Prostate gland (tissue), 2 donors: ENCODE data around the gene SVOP. TPM values are rescaled to one million over a fixed set of nuclear protein-coding genes. Genes with fewer than 3 reads are reported as not detected.

Experiments used
- DNase-seq: peaks from one replicate; pipeline ENCODE4 v3.0.0-alpha.2; 2019; ENCODE audit warnings: low spot score
- H3K27ac ChIP-seq, 2 donors: fragments of 200-600 bp; sonication (generic); 2 replicates each; pipeline ENCODE4 v1.5.1; 2017 to 2019
- H3K27me3 ChIP-seq: fragments of 200-600 bp; sonication (generic); replicated peaks from 2 replicates; pipeline ENCODE4 v1.5.1; 2019; ENCODE audit not compliant: insufficient read depth
- H3K36me3 ChIP-seq, 2 donors: fragments of 200-600 bp; sonication (generic); 1 replicate in 1 of 2; 2 replicates in 1 of 2; pipeline versions ENCODE4 v1.5.1 to v1.8.1; 2017 to 2019
- H3K4me1 ChIP-seq: fragments of 200-600 bp; sonication (generic); replicated peaks from 2 replicates; pipeline ENCODE4 v1.5.1; 2019
- H3K4me3 ChIP-seq, 2 donors: fragments of 200-600 bp; sonication (generic); 2 replicates each; pipeline ENCODE4 v1.5.1; 2017 to 2019
- H3K9me3 ChIP-seq: fragments of 200-600 bp; sonication (generic); 2 replicates; pipeline ENCODE4 v1.5.1; 2017
- CTCF ChIP-seq, 4 experiments: fragments of 200-600 bp in 2 of 4; fragments of 450-650 bp in 2 of 4; sonication (generic) in 2 of 4; IDR thresholded peaks; 1 replicate in 3 of 4; 2 replicates in 1 of 4; pipeline ENCODE4 v1.5.1; 2016 to 2019; ENCODE audit warnings: antibody characterized with exemption in 4 of 4, mild to moderate bottlenecking in 2 of 4, moderate library complexity in 2 of 4
- POLR2A ChIP-seq: fragments of 450-650 bp; IDR thresholded peaks from one replicate; pipeline ENCODE4 v1.6.1; 2016; ENCODE audit warnings: antibody characterized with exemption, mild to moderate bottlenecking
- POLR2AphosphoS5 ChIP-seq: sonication (generic); formaldehyde crosslinking; IDR thresholded peaks from one replicate; pipeline ENCODE4 v1.6.1; 2017; ENCODE audit warnings: antibody characterized with exemption
- WGBS: methylation state at CpG from one replicate; pipeline ENCODE4 v1.1.5; 2018; 5-methylcytosine and 5-hydroxymethylcytosine counted together
- intact Hi-C: fragments of 100-400 bp; cut with DNase I; formaldehyde crosslinking; loops from one replicate; pipeline ENCODE4 v1.14.2; 2022
- total RNA-seq, 2 donors: library from RNA; depleted of rRNA; stranded (reverse); fragments of >200 nt; gene quantifications; one replicate each; pipeline ENCODE4 v1.1.0, GENCODE V29; 2016

SVOP gene
- total RNA-seq, 2 donors from 2014 or later, result 0.06 TPM; not detected in 1

DNA sequence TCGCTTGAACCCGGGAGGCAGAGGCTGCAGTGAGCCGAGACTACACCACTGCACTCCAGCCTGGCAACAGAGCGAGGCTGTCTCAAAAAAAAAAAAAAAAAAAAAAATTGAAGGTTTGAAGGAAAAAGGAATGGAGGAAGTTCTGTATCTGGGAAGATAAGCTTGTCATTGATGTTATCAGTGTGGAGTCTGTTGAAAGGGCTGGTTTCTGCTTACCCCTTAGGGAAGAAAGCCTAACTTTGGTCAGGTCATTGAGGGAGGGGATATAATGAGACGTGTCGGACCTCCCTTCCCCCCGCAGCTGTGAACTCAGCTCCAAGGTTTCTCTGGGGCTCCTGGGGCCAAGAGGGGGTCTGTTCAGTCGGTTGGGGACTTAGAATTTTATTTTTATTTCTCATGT lies 124.5 kb downstream of the SVOP start:
- H3K36me3 ChIP-seq, result no peaks in the 10 kb centered on the region
- no peak overlapping the region for H3K4me3 ChIP-seq
- no peaks in the 10 kb centered on the region for H3K9me3 ChIP-seq
- no peak overlapping the region for H3K27ac ChIP-seq
- TF ChIP-seq POLR2AphosphoS5, result no peak
- TF ChIP-seq CTCF (IDR thresholded peaks at IDR 0.05), result no peak
- no peak for TF ChIP-seq POLR2A
- H3K4me1 ChIP-seq, result no peaks in the 10 kb centered on the region
- intact Hi-C loops, result no loop called here
- no peaks in the 10 kb centered on the region for H3K27me3 ChIP-seq
- 55% methylated on average over 8 of the region's 8 CpGs for WGBS
- no peak for DNase-seq

- Histone ChIP-seq H3K36me3 (no peaks in the 10 kb centered on the region), H3K9me3 (no peaks in the 10 kb centered on the region), H3K27me3 (no peaks in the 10 kb centered on the region), H3K4me1 (no peaks in the 10 kb centered on the region), H3K27ac (no peak overlapping the region), H3K4me3 (no peak overlapping the region)
- DNase-seq, result no peak
- TF ChIP-seq CTCF (IDR thresholded peaks at IDR 0.05) (no peak), POLR2AphosphoS5 (no peak), POLR2A (no peak)
- 73% methylated on average over 5 of the region's 5 CpGs for WGBS
- intact Hi-C loops, result no loop called here
Measured at GRCh38 chr12:108895220-108895802, 125.6 kb downstream of the SVOP start.

DNA sequence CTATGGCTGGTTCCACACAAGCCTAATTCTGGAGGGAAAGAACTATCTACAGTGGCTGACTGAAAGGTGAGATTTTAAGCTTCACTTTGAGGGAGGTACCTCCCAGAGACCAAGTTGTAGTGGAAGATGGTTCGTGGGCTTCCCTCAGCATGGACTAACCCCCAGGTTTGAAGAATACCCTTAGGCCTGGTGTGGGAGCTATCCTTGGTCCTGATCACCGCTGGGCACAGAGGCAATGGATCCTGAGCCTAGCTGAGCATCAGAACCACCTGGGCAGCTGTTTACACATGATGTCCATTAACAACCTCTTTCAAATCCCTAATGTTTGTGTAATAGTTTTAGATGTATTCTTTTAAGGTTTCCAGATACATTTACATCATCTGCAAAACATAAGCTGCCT lies 130.7 kb downstream of the SVOP start:
- no peak overlapping the region for H3K4me3 ChIP-seq
- intact Hi-C loops, result no loop called here
- TF ChIP-seq CTCF (IDR thresholded peaks at IDR 0.05) (no peak), POLR2A (no peak), POLR2AphosphoS5 (no peak)
- H3K27me3 ChIP-seq, result no peaks in the 10 kb centered on the region
- H3K9me3 ChIP-seq, result no peaks in the 10 kb centered on the region
- H3K36me3 ChIP-seq, result no peaks in the 10 kb centered on the region
- H3K4me1 ChIP-seq, result no peaks in the 10 kb centered on the region
- no peak overlapping the region for H3K27ac ChIP-seq
- WGBS, result 58% methylated on average over 2 of the region's 2 CpGs
- DNase-seq, result no peak

- H3K4me1 ChIP-seq, result no peaks in the 10 kb centered on the region
- no peak overlapping the region for H3K27ac ChIP-seq
- intact Hi-C loops, result no loop called here
- H3K9me3 ChIP-seq, result no peaks in the 10 kb centered on the region
- no peak overlapping the region for H3K4me3 ChIP-seq
- no peak for DNase-seq
- H3K36me3 ChIP-seq, result no peaks in the 10 kb centered on the region
- no peaks in the 10 kb centered on the region for H3K27me3 ChIP-seq
- TF ChIP-seq POLR2AphosphoS5, result no peak
- no peak for TF ChIP-seq POLR2A
- TF ChIP-seq CTCF (IDR thresholded peaks at IDR 0.05), result no peak
- WGBS, result 55% methylated on average over 6 of the region's 6 CpGs
Measured at GRCh38 chr12:108888031-108888430, 132.8 kb downstream of the SVOP start.

- no peak for DNase-seq
- Histone ChIP-seq H3K27me3 (no peaks in the 10 kb centered on the region), H3K27ac (no peak overlapping the region), H3K36me3 (no peaks in the 10 kb centered on the region), H3K4me3 (no peak overlapping the region), H3K4me1 (no peaks in the 10 kb centered on the region), H3K9me3 (no peaks in the 10 kb centered on the region)
- intact Hi-C loops, result no loop called here
- TF ChIP-seq POLR2A (no peak), POLR2AphosphoS5 (no peak), CTCF (IDR thresholded peaks at IDR 0.05) (no peak)
- 70% methylated on average over 9 of the region's 9 CpGs for WGBS
Measured at GRCh38 chr12:108886873-108887629, 133.8 kb downstream of the SVOP start.
